Measurements from ENCODE around the gene PGF.

The PGF gene

GRCh38 chr14:74897642-74898041 lies 57.8 kb downstream of the PGF start:
- no peak for DNase-seq (ENCODE audit: low read depth)

GRCh38 chr14:74896400-74896799 lies 59.0 kb downstream of the PGF start:
- DNase-seq (ENCODE audit: low read depth) = no peak

- DNase-seq (ENCODE audit: low read depth) = no peak
These were observed 61.7 kb downstream of the PGF start for GRCh38 chr14:74893614-74894091.

- DNase-seq (ENCODE audit: low read depth) = no peak
These were observed 62.7 kb downstream of the PGF start for GRCh38 chr14:74892745-74893144.

- no peak for DNase-seq (ENCODE audit: low read depth)
These were observed 63.5 kb downstream of the PGF start for GRCh38 chr14:74891870-74892269.
